ENCODE data around the gene ZFP1. TPM values are rescaled to one million over a fixed set of nuclear protein-coding genes. Genes with fewer than 3 reads are reported as not detected.

Gene ZFP1
- total and polyA plus RNA-seq, 2 experiments from 2014 or later: 9.4 to 14.4 TPM

DNA sequence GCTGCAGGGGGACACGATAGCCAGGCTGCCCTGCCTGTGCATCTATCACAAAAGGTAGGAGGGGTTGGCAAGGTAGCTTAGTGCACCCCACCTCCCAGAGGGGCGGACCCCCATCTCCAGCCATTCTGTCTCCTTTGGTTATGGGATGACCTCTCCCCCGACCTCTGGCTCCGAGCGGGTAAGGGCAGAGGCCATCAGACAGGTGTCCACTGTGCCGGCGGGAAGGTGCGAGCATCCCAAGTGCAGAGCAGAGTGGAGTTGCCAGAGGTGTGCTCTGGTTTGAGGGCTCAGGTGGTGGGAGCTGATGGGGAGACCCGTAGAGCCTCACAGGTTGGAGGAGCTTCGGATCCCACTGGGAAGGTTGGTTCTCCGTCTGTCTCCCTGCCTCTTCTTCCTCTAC is 43.5 kb upstream of the ZFP1 start:
- no peak overlapping the region for H3K27ac ChIP-seq
- WGBS (ENCODE audit: low lambda C conversion rate, missing lambda C conversion rate): 95% methylated on average over 11 of the region's 11 CpGs

DNA sequence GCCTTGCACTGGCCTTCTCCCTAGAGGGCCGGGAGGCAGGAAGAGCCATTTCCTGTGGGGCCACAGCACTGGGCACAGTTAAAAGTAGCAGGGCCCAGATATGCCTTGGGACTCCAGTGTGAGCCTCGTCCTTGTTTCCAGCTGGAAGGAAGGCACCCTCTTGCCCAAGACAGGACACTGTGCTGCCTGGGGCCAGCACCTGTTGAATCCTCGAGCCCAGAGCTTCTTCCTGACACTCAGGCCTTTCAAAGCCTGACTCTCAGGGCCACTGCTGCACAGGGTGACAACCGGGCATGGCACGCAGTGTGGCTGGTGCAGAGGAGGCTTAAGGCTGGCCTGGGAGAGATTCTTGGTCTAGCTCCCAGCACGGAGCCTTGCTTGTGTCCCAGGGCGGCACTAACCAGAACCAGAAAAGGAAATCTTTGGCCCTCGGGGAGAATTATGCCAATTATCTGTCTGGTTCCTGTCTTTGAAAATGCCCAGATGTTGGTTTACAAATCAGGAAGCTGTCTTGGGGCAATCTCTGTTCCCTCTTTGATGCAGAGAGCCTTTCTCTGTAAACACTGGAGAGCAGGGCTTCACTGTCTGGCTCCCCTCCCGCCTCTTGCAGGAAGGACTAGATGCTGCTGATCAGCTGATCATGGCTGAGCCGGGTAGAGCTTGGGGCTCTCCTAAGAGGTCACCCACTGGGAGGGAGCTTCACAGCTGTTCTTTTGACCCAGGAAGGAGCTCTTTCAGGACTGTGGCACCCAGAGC is 42.8 kb upstream of the ZFP1 start:
- no peaks in the 10 kb centered on the region for H3K9me2 ChIP-seq (replicated peaks; ENCODE audit: insufficient read depth)
- WGBS (ENCODE audit: low lambda C conversion rate, missing lambda C conversion rate): 58% methylated on average over 10 of the region's 10 CpGs
- no peaks in the 10 kb centered on the region for H3K36me3 ChIP-seq (replicated peaks; ENCODE audit: insufficient read depth, low read depth)
- peak overlapping the region; percentile 57 for H3K27ac ChIP-seq
- H3K9me3 ChIP-seq (ENCODE audit: low read depth): no peaks in the 10 kb centered on the region
- H2AFZ ChIP-seq: no peak overlapping the region
- H3K27me3 ChIP-seq: no peaks in the 10 kb centered on the region
- TF ChIP-seq EZH2phosphoT487 (IDR thresholded peaks at IDR 0.05; ENCODE audit: low read depth, severe bottlenecking, unreplicated experiment) (no peak), EZH2 (IDR thresholded peaks at IDR 0.05; ENCODE audit: borderline replicate concordance) (no peak)
- TF ChIP-seq, protein P1, sequence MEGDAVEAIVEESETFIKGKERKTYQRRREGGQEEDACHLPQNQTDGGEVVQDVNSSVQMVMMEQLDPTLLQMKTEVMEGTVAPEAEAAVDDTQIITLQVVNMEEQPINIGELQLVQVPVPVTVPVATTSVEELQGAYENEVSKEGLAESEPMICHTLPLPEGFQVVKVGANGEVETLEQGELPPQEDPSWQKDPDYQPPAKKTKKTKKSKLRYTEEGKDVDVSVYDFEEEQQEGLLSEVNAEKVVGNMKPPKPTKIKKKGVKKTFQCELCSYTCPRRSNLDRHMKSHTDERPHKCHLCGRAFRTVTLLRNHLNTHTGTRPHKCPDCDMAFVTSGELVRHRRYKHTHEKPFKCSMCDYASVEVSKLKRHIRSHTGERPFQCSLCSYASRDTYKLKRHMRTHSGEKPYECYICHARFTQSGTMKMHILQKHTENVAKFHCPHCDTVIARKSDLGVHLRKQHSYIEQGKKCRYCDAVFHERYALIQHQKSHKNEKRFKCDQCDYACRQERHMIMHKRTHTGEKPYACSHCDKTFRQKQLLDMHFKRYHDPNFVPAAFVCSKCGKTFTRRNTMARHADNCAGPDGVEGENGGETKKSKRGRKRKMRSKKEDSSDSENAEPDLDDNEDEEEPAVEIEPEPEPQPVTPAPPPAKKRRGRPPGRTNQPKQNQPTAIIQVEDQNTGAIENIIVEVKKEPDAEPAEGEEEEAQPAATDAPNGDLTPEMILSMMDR (IDR thresholded peaks at IDR 0.05; ENCODE audit: poor library complexity): no peak
- H3K4me3 ChIP-seq: no peak overlapping the region
- peaks cover 12% of the 10 kb centered on the region for H3K79me2 ChIP-seq
- H4K20me1 ChIP-seq (ENCODE audit: insufficient read depth, poor library complexity, severe bottlenecking): peaks cover 2% of the 10 kb centered on the region
- DNase-seq (ENCODE audit: low spot score): peak; percentile 58
- no peak overlapping the region for H3K4me2 ChIP-seq
- peaks cover 39% of the 10 kb centered on the region for H3K4me1 ChIP-seq (ENCODE audit: insufficient read depth)

More for the DNA sequence above, 43.5 kb upstream of the ZFP1 start:
- peaks cover 12% of the 10 kb centered on the region for H3K79me2 ChIP-seq
- no peak overlapping the region for H3K4me2 ChIP-seq
- H3K27me3 ChIP-seq: no peaks in the 10 kb centered on the region
- peaks cover 2% of the 10 kb centered on the region for H4K20me1 ChIP-seq (ENCODE audit: insufficient read depth, poor library complexity, severe bottlenecking)
- no peak for DNase-seq (ENCODE audit: low spot score)
- TF ChIP-seq EZH2 (IDR thresholded peaks at IDR 0.05; ENCODE audit: borderline replicate concordance): no peak
- no peaks in the 10 kb centered on the region for H3K9me2 ChIP-seq (replicated peaks; ENCODE audit: insufficient read depth)
- no peaks in the 10 kb centered on the region for H3K9me3 ChIP-seq (ENCODE audit: low read depth)
- H3K36me3 ChIP-seq (replicated peaks; ENCODE audit: insufficient read depth, low read depth): no peaks in the 10 kb centered on the region
- H3K4me3 ChIP-seq: no peak overlapping the region
- H2AFZ ChIP-seq: no peak overlapping the region
- H3K4me1 ChIP-seq (ENCODE audit: insufficient read depth): peaks cover 33% of the 10 kb centered on the region

DNA sequence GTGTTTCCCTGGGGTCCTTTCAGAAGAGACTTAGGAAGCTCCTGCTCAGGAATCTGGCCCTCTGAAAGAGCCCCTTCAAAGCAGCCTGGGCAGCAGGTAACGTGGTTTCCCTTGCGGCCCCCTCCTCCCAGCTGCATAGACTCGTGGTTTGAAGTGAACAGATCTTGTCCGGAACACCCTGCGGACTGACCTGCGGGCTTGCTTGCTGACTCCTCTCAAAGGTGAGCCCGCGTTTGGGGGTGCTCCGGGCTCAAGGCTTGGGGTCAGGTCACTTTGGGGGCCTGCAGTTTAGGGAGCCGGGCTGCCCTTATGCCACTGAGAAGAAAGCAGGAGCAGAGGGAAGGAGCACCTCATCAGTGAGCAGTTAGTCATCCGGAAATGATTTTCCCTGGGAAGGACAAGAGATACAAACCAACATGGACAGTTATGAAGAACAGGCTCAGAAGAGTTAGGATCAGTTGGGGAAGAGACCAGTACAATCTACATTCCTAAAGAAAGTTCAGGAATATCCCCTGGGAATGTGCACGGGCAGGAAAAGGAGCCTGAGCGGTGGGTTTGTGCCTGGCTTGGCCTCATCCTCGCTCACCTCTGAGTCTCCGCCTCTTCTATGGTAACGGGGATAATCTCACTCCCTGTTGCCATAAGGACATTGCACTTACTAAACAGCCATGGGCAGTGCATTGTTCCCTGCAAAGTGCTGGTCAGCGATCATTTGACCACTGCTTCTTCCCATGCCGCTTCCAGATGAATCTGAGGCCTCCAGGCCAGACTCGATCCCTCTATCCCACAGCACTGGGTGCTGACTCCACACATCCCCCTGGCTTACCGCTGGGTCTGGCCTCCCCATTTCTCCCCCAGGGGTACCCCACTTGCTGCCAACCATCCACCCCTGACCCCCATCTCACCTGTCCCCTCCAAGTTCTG is 41.7 kb upstream of the ZFP1 start:
- Histone ChIP-seq H3K79me2 (peaks cover 12% of the 10 kb centered on the region), H3K27ac (peak overlapping the region; percentile 54), H3K9me2 (replicated peaks; ENCODE audit: insufficient read depth) (no peaks in the 10 kb centered on the region), H3K9me3 (ENCODE audit: low read depth) (no peaks in the 10 kb centered on the region), H4K20me1 (ENCODE audit: insufficient read depth, poor library complexity, severe bottlenecking) (peaks cover 2% of the 10 kb centered on the region), H3K4me3 (no peak overlapping the region), H2AFZ (no peak overlapping the region), H3K36me3 (replicated peaks; ENCODE audit: insufficient read depth, low read depth) (no peaks in the 10 kb centered on the region), H3K4me2 (no peak overlapping the region), H3K4me1 (ENCODE audit: insufficient read depth) (peaks cover 39% of the 10 kb centered on the region), H3K27me3 (no peaks in the 10 kb centered on the region)
- WGBS (ENCODE audit: low lambda C conversion rate, missing lambda C conversion rate): 87% methylated on average over 20 of the region's 20 CpGs
- DNase-seq (ENCODE audit: low spot score): no peak
- no peak for TF ChIP-seq EZH2phosphoT487 (IDR thresholded peaks at IDR 0.05; ENCODE audit: low read depth, severe bottlenecking, unreplicated experiment)
- TF ChIP-seq EZH2 (IDR thresholded peaks at IDR 0.05; ENCODE audit: borderline replicate concordance): no peak
- TF ChIP-seq, protein P1 (IDR thresholded peaks at IDR 0.05; ENCODE audit: poor library complexity): no peak

DNA sequence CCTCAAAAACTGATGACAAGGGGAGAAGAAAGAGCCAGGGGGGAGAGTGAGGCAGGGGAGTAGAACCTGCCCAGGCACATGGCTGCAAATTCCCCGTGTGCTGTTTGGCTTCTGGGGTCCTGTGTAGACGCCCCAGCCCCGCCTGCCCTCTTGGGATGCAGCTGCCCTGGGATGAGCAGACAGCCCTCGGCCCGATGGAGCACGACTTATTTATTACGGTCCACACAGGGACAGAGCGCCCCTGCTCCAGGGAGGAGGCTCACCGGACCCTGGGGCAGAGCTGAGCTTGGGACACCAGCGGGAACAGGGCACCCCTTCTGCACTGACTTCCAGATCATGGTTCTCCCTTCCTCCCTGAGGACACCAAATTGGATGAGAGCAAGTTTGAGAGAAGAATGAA is 40.8 kb upstream of the ZFP1 start:
- H3K79me2 ChIP-seq: peaks cover 12% of the 10 kb centered on the region
- H3K9me2 ChIP-seq (replicated peaks; ENCODE audit: insufficient read depth): no peaks in the 10 kb centered on the region
- no peaks in the 10 kb centered on the region for H3K9me3 ChIP-seq (ENCODE audit: low read depth)
- DNase-seq (ENCODE audit: low spot score): no peak
- H4K20me1 ChIP-seq (ENCODE audit: insufficient read depth, poor library complexity, severe bottlenecking): peaks cover 2% of the 10 kb centered on the region
- no peak overlapping the region for H2AFZ ChIP-seq
- H3K36me3 ChIP-seq (replicated peaks; ENCODE audit: insufficient read depth, low read depth): no peaks in the 10 kb centered on the region
- peaks cover 39% of the 10 kb centered on the region for H3K4me1 ChIP-seq (ENCODE audit: insufficient read depth)
- no peak overlapping the region for H3K4me2 ChIP-seq
- H3K27me3 ChIP-seq: no peaks in the 10 kb centered on the region
- 96% methylated on average over 10 of the region's 10 CpGs for WGBS (ENCODE audit: low lambda C conversion rate, missing lambda C conversion rate)
- no peak overlapping the region for H3K27ac ChIP-seq
- H3K4me3 ChIP-seq: no peak overlapping the region
- TF ChIP-seq EZH2phosphoT487 (IDR thresholded peaks at IDR 0.05; ENCODE audit: low read depth, severe bottlenecking, unreplicated experiment) (no peak), EZH2 (IDR thresholded peaks at IDR 0.05; ENCODE audit: borderline replicate concordance) (no peak)
- TF ChIP-seq, protein P1 (IDR thresholded peaks at IDR 0.05; ENCODE audit: poor library complexity): no peak
